Ovary (tissue), 3 donors: ENCODE data around the gene RAB40B.

Source experiments
- CTCF ChIP-seq, 3 donors: fragments of 450-650 bp in 2 of 3; fragments of 200-600 bp in 1 of 3; IDR thresholded peaks; one replicate each; pipeline versions ENCODE4 v1.5.1 to v1.8.0; 2016 to 2022; ENCODE audit warnings: antibody characterized with exemption in 3 of 3, mild to moderate bottlenecking in 1 of 3
- EP300 ChIP-seq: sonication (generic); formaldehyde crosslinking; IDR thresholded peaks from one replicate; pipeline ENCODE4 v1.6.1; 2017; ENCODE audit warnings: antibody characterized with exemption
- POLR2A ChIP-seq: fragments of 450-650 bp; IDR thresholded peaks from one replicate; pipeline ENCODE4 v1.6.1; 2017; ENCODE audit warnings: antibody characterized with exemption, mild to moderate bottlenecking, moderate library complexity
- donor health status: DM: no; HTN: no; CAD: no.

DNA sequence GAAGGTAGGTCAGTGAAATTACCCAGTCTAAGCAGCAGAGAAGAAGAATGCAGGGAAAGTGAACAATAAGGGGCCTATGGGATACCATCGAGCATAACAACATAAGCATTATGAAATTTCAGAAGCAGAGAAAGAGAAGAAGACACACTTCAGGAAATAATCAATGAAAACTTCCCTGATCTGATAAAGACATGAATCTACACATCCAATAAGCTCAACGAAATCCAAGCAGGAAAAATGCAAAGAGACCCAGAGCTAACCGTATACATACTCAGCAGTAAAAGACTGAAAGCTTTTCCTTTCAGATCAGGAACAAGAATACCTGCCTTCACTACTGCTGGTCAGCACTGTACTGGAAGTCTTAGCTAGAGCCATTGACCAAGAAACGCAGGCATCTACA is 88.8 kb downstream of the RAB40B start:
- TF ChIP-seq CTCF (IDR thresholded peaks at IDR 0.05) = no peak
- TF ChIP-seq EP300 = no peak
- TF ChIP-seq POLR2A = no peak
